Measurements from ENCODE around the gene TBC1D5. TPM values are rescaled to one million over a fixed set of nuclear protein-coding genes. Genes with fewer than 3 reads are reported as not detected.

Gene TBC1D5
- total RNA-seq, 4 donors from 2014 or later, result 51.9 to 66.8 (median 60.1) TPM

DNA sequence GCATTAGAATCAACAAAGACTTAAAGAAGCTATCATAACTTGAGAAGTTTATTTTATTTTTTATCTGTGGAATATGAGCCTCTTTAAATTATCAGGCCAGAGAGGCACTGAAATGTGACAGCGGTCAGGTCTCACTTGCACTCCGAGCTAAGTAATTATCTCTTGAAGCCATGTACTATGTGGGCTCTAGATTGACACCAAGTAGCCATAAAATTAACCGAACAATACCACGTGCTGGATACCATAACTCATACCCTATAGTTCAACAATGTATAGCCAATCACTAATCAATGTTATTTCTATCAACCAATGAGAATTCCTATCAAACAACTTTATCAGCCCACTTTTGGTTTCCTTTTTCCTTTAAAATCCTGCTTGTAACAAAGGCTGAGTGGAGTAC lies 299.3 kb downstream of the TBC1D5 start:
- intact Hi-C loops (cut with DNase I; ENCODE audit: low total_unique reads), result no loop called here
- 94 to 96% methylated on average over 4 of the region's 4 CpGs for WGBS, 2 donors
- no peak overlapping the region for H3K4me3 ChIP-seq (ENCODE audit: low read depth, poor library complexity, severe bottlenecking)
- DNase-seq (ENCODE audit: low spot score in 2 of 2), result no peak
- TF ChIP-seq, protein P1, sequence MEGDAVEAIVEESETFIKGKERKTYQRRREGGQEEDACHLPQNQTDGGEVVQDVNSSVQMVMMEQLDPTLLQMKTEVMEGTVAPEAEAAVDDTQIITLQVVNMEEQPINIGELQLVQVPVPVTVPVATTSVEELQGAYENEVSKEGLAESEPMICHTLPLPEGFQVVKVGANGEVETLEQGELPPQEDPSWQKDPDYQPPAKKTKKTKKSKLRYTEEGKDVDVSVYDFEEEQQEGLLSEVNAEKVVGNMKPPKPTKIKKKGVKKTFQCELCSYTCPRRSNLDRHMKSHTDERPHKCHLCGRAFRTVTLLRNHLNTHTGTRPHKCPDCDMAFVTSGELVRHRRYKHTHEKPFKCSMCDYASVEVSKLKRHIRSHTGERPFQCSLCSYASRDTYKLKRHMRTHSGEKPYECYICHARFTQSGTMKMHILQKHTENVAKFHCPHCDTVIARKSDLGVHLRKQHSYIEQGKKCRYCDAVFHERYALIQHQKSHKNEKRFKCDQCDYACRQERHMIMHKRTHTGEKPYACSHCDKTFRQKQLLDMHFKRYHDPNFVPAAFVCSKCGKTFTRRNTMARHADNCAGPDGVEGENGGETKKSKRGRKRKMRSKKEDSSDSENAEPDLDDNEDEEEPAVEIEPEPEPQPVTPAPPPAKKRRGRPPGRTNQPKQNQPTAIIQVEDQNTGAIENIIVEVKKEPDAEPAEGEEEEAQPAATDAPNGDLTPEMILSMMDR (IDR thresholded peaks at IDR 0.05), result no peak
- no peak for TF ChIP-seq POLR2A (IDR thresholded peaks at IDR 0.05)

GRCh38 chr3:17442332-17443049 lies 299.9 kb downstream of the TBC1D5 start:
- 82 to 87% methylated on average over 3 of the region's 3 CpGs for WGBS, 2 donors
- no peak overlapping the region for H3K4me3 ChIP-seq (ENCODE audit: low read depth, poor library complexity, severe bottlenecking)
- DNase-seq (ENCODE audit: low spot score in 2 of 2), result no peak
- intact Hi-C loops (cut with DNase I; ENCODE audit: low total_unique reads), result no loop called here
- TF ChIP-seq POLR2A (IDR thresholded peaks at IDR 0.05), result no peak
- TF ChIP-seq, protein P1 (IDR thresholded peaks at IDR 0.05), result no peak

- intact Hi-C loops (cut with DNase I; ENCODE audit: low total_unique reads), result loop anchor here (5.0 kb wide), 1 partner anchor 408 kb away; no protein-coding TSS in a partner anchor
- no peak for DNase-seq (ENCODE audit: low spot score in 2 of 2)
- TF ChIP-seq, protein P1 (IDR thresholded peaks at IDR 0.05), result no peak
- TF ChIP-seq POLR2A (IDR thresholded peaks at IDR 0.05), result no peak
- 96 to 99% methylated on average over 4 of the region's 4 CpGs for WGBS, 2 donors
- no peak overlapping the region for H3K4me3 ChIP-seq (ENCODE audit: low read depth, poor library complexity, severe bottlenecking)
These were observed 308.6 kb downstream of the TBC1D5 start for GRCh38 chr3:17433876-17434275.

- TF ChIP-seq POLR2A (IDR thresholded peaks at IDR 0.05), result no peak
- TF ChIP-seq, protein P1 (IDR thresholded peaks at IDR 0.05), result no peak
- no peak for DNase-seq (ENCODE audit: low spot score in 2 of 2)
- intact Hi-C loops (cut with DNase I; ENCODE audit: low total_unique reads), result loop anchor here (5.0 kb wide), 1 partner anchor 410 kb away; no protein-coding TSS in a partner anchor
- no peak overlapping the region for H3K4me3 ChIP-seq (ENCODE audit: low read depth, poor library complexity, severe bottlenecking)
These were observed 310.2 kb downstream of the TBC1D5 start for GRCh38 chr3:17432236-17432635.

GRCh38 chr3:17431484-17432045 lies 310.9 kb downstream of the TBC1D5 start:
- no peak for TF ChIP-seq POLR2A (IDR thresholded peaks at IDR 0.05)
- TF ChIP-seq, protein P1 (IDR thresholded peaks at IDR 0.05), result no peak
- intact Hi-C loops (cut with DNase I; ENCODE audit: low total_unique reads), result loop anchor here (5.0 kb wide), 1 partner anchor 411 kb away; no protein-coding TSS in a partner anchor
- DNase-seq (ENCODE audit: low spot score in 2 of 2), result no peak
- 91% methylated on average over 2 of the region's 2 CpGs for WGBS, 2 donors
- H3K4me3 ChIP-seq (ENCODE audit: low read depth, poor library complexity, severe bottlenecking), result no peak overlapping the region
